Measurements from ENCODE around the gene EPHA3.

DNA sequence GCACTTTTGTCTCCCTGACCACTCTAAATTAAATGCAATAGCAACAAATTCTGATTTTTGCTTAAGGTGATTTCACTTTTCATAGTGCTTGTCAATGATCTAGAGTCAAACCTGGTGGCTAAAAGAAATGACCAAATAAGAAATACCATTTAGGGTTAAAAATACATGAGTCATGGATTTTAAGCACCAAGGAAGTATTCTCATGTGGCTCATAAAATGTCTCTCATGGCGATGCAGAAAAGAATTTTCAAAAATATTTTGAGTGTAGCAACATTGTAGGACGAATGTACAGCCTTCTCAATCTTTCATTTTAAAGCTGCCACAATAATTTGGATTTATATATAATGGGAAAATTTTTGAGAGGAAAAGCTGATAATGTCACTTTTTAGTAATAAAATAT is 193.6 kb downstream of the EPHA3 start:
- TF ChIP-seq, protein P1, sequence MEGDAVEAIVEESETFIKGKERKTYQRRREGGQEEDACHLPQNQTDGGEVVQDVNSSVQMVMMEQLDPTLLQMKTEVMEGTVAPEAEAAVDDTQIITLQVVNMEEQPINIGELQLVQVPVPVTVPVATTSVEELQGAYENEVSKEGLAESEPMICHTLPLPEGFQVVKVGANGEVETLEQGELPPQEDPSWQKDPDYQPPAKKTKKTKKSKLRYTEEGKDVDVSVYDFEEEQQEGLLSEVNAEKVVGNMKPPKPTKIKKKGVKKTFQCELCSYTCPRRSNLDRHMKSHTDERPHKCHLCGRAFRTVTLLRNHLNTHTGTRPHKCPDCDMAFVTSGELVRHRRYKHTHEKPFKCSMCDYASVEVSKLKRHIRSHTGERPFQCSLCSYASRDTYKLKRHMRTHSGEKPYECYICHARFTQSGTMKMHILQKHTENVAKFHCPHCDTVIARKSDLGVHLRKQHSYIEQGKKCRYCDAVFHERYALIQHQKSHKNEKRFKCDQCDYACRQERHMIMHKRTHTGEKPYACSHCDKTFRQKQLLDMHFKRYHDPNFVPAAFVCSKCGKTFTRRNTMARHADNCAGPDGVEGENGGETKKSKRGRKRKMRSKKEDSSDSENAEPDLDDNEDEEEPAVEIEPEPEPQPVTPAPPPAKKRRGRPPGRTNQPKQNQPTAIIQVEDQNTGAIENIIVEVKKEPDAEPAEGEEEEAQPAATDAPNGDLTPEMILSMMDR (tag by site-specific recombination; IDR thresholded peaks at IDR 0.05) = no peak
- TF ChIP-seq ZNF600 (tag by site-specific recombination; IDR thresholded peaks at IDR 0.05) = no peak
- TF ChIP-seq, protein P2, sequence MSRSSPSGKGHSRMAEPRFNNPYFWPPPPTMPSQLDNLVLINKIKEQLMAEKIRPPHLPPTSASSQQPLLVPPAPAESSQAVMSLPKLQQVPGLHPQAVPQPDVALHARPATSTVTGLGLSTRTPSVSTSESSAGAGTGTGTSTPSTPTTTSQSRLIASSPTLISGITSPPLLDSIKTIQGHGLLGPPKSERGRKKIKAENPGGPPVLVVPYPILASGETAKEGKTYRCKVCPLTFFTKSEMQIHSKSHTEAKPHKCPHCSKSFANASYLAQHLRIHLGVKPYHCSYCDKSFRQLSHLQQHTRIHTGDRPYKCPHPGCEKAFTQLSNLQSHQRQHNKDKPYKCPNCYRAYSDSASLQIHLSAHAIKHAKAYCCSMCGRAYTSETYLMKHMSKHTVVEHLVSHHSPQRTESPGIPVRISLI (tag by site-specific recombination; IDR thresholded peaks at IDR 0.05) = no peak
- no peak for TF ChIP-seq YY1 (tag by site-specific recombination; IDR thresholded peaks at IDR 0.05)
- TF ChIP-seq, protein P3, sequence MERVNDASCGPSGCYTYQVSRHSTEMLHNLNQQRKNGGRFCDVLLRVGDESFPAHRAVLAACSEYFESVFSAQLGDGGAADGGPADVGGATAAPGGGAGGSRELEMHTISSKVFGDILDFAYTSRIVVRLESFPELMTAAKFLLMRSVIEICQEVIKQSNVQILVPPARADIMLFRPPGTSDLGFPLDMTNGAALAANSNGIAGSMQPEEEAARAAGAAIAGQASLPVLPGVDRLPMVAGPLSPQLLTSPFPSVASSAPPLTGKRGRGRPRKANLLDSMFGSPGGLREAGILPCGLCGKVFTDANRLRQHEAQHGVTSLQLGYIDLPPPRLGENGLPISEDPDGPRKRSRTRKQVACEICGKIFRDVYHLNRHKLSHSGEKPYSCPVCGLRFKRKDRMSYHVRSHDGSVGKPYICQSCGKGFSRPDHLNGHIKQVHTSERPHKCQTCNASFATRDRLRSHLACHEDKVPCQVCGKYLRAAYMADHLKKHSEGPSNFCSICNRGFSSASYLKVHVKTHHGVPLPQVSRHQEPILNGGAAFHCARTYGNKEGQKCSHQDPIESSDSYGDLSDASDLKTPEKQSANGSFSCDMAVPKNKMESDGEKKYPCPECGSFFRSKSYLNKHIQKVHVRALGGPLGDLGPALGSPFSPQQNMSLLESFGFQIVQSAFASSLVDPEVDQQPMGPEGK (tag by site-specific recombination; IDR thresholded peaks at IDR 0.05) = no peak
- TF ChIP-seq, protein P4, sequence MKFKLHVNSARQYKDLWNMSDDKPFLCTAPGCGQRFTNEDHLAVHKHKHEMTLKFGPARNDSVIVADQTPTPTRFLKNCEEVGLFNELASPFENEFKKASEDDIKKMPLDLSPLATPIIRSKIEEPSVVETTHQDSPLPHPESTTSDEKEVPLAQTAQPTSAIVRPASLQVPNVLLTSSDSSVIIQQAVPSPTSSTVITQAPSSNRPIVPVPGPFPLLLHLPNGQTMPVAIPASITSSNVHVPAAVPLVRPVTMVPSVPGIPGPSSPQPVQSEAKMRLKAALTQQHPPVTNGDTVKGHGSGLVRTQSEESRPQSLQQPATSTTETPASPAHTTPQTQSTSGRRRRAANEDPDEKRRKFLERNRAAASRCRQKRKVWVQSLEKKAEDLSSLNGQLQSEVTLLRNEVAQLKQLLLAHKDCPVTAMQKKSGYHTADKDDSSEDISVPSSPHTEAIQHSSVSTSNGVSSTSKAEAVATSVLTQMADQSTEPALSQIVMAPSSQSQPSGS (tag by site-specific recombination; IDR thresholded peaks at IDR 0.05; ENCODE audit: low read depth) = no peak
- TF ChIP-seq, protein P5, sequence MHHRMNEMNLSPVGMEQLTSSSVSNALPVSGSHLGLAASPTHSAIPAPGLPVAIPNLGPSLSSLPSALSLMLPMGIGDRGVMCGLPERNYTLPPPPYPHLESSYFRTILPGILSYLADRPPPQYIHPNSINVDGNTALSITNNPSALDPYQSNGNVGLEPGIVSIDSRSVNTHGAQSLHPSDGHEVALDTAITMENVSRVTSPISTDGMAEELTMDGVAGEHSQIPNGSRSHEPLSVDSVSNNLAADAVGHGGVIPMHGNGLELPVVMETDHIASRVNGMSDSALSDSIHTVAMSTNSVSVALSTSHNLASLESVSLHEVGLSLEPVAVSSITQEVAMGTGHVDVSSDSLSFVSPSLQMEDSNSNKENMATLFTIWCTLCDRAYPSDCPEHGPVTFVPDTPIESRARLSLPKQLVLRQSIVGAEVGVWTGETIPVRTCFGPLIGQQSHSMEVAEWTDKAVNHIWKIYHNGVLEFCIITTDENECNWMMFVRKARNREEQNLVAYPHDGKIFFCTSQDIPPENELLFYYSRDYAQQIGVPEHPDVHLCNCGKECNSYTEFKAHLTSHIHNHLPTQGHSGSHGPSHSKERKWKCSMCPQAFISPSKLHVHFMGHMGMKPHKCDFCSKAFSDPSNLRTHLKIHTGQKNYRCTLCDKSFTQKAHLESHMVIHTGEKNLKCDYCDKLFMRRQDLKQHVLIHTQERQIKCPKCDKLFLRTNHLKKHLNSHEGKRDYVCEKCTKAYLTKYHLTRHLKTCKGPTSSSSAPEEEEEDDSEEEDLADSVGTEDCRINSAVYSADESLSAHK (tag by site-specific recombination; IDR thresholded peaks at IDR 0.05) = no peak
- TF ChIP-seq, protein P6, sequence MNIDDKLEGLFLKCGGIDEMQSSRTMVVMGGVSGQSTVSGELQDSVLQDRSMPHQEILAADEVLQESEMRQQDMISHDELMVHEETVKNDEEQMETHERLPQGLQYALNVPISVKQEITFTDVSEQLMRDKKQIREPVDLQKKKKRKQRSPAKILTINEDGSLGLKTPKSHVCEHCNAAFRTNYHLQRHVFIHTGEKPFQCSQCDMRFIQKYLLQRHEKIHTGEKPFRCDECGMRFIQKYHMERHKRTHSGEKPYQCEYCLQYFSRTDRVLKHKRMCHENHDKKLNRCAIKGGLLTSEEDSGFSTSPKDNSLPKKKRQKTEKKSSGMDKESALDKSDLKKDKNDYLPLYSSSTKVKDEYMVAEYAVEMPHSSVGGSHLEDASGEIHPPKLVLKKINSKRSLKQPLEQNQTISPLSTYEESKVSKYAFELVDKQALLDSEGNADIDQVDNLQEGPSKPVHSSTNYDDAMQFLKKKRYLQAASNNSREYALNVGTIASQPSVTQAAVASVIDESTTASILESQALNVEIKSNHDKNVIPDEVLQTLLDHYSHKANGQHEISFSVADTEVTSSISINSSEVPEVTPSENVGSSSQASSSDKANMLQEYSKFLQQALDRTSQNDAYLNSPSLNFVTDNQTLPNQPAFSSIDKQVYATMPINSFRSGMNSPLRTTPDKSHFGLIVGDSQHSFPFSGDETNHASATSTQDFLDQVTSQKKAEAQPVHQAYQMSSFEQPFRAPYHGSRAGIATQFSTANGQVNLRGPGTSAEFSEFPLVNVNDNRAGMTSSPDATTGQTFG (tag by site-specific recombination; IDR thresholded peaks at IDR 0.05; ENCODE audit: borderline replicate concordance) = no peak
- TF ChIP-seq, protein P7, sequence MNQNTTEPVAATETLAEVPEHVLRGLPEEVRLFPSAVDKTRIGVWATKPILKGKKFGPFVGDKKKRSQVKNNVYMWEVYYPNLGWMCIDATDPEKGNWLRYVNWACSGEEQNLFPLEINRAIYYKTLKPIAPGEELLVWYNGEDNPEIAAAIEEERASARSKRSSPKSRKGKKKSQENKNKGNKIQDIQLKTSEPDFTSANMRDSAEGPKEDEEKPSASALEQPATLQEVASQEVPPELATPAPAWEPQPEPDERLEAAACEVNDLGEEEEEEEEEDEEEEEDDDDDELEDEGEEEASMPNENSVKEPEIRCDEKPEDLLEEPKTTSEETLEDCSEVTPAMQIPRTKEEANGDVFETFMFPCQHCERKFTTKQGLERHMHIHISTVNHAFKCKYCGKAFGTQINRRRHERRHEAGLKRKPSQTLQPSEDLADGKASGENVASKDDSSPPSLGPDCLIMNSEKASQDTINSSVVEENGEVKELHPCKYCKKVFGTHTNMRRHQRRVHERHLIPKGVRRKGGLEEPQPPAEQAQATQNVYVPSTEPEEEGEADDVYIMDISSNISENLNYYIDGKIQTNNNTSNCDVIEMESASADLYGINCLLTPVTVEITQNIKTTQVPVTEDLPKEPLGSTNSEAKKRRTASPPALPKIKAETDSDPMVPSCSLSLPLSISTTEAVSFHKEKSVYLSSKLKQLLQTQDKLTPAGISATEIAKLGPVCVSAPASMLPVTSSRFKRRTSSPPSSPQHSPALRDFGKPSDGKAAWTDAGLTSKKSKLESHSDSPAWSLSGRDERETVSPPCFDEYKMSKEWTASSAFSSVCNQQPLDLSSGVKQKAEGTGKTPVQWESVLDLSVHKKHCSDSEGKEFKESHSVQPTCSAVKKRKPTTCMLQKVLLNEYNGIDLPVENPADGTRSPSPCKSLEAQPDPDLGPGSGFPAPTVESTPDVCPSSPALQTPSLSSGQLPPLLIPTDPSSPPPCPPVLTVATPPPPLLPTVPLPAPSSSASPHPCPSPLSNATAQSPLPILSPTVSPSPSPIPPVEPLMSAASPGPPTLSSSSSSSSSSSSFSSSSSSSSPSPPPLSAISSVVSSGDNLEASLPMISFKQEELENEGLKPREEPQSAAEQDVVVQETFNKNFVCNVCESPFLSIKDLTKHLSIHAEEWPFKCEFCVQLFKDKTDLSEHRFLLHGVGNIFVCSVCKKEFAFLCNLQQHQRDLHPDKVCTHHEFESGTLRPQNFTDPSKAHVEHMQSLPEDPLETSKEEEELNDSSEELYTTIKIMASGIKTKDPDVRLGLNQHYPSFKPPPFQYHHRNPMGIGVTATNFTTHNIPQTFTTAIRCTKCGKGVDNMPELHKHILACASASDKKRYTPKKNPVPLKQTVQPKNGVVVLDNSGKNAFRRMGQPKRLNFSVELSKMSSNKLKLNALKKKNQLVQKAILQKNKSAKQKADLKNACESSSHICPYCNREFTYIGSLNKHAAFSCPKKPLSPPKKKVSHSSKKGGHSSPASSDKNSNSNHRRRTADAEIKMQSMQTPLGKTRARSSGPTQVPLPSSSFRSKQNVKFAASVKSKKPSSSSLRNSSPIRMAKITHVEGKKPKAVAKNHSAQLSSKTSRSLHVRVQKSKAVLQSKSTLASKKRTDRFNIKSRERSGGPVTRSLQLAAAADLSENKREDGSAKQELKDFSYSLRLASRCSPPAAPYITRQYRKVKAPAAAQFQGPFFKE (tag by site-specific recombination; IDR thresholded peaks at IDR 0.05; ENCODE audit: borderline replicate concordance) = no peak
- TF ChIP-seq, protein P8, sequence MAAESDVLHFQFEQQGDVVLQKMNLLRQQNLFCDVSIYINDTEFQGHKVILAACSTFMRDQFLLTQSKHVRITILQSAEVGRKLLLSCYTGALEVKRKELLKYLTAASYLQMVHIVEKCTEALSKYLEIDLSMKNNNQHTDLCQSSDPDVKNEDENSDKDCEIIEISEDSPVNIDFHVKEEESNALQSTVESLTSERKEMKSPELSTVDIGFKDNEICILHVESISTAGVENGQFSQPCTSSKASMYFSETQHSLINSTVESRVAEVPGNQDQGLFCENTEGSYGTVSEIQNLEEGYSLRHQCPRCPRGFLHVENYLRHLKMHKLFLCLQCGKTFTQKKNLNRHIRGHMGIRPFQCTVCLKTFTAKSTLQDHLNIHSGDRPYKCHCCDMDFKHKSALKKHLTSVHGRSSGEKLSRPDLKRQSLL (tag by site-specific recombination; IDR thresholded peaks at IDR 0.05) = no peak
- TF ChIP-seq ZNF112 (tag by site-specific recombination; IDR thresholded peaks at IDR 0.05) = no peak
- no peak for TF ChIP-seq ZNF629 (tag by site-specific recombination; IDR thresholded peaks at IDR 0.05)
- TF ChIP-seq, protein P9, sequence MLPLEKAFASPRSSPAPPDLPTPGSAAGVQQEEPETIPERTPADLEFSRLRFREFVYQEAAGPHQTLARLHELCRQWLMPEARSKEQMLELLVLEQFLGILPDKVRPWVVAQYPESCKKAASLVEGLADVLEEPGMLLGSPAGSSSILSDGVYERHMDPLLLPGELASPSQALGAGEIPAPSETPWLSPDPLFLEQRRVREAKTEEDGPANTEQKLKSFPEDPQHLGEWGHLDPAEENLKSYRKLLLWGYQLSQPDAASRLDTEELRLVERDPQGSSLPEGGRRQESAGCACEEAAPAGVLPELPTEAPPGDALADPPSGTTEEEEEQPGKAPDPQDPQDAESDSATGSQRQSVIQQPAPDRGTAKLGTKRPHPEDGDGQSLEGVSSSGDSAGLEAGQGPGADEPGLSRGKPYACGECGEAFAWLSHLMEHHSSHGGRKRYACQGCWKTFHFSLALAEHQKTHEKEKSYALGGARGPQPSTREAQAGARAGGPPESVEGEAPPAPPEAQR (tag by site-specific recombination; IDR thresholded peaks at IDR 0.05) = no peak
